Vagina (tissue), 2 donors: ENCODE data around the gene VAMP1. TPM values are rescaled to one million over a fixed set of nuclear protein-coding genes. Genes with fewer than 3 reads are reported as not detected.
A peak's percentile ranks its signal among the peaks of the same experiment; 100 is the strongest.

Source experiments
- DNase-seq, 2 donors: peaks; one replicate each; pipeline ENCODE4 v3.0.0-alpha.2; 2017; ENCODE audit errors: extremely low spot score in 2 of 2
- H3K27ac ChIP-seq: fragments of 200-600 bp; sonication (generic); one replicate; pipeline ENCODE4 v1.5.1; 2019
- H3K27me3 ChIP-seq: fragments of 200-600 bp; sonication (generic); one replicate; pipeline ENCODE4 v1.5.1; 2019
- H3K36me3 ChIP-seq, 2 donors: fragments of 200-600 bp; sonication (generic); one replicate each; pipeline ENCODE4 v1.5.1; 2017 to 2019
- H3K4me1 ChIP-seq: fragments of 200-600 bp; sonication (generic); one replicate; pipeline ENCODE4 v1.5.1; 2019
- H3K4me3 ChIP-seq, 2 donors: fragments of 200-600 bp; sonication (generic); 1 replicate in 1 of 2; 2 replicates in 1 of 2; pipeline ENCODE4 v1.5.1; 2016 to 2019
- H3K9me3 ChIP-seq: fragments of 200-600 bp; sonication (generic); one replicate; pipeline ENCODE4 v1.5.1; 2019
- CTCF ChIP-seq, 3 experiments: fragments of 450-650 bp in 2 of 3; fragments of 200-600 bp in 1 of 3; sonication (generic) in 1 of 3; IDR thresholded peaks; one replicate each; pipeline ENCODE4 v1.5.1; 2017 to 2019; ENCODE audit warnings: antibody characterized with exemption in 3 of 3, mild to moderate bottlenecking in 2 of 3, moderate library complexity in 2 of 3
- POLR2A ChIP-seq, 2 donors: fragments of 450-650 bp; IDR thresholded peaks; one replicate each; pipeline ENCODE4 v1.6.1; 2017; ENCODE audit warnings: antibody characterized with exemption in 2 of 2, mild to moderate bottlenecking in 2 of 2, moderate library complexity in 2 of 2
- POLR2AphosphoS5 ChIP-seq, 2 donors: sonication (generic); formaldehyde crosslinking; IDR thresholded peaks; one replicate each; pipeline ENCODE4 v1.9.0; 2017; ENCODE audit warnings: antibody characterized with exemption in 2 of 2, mild to moderate bottlenecking in 2 of 2, low read depth in 1 of 2; ENCODE audit not compliant: insufficient read depth in 1 of 2
- intact Hi-C: fragments of 100-400 bp; cut with DNase I; formaldehyde crosslinking; loops from one replicate; pipeline ENCODE4 v1.15.1; 2023
- total RNA-seq: library from RNA; depleted of rRNA; stranded (reverse); fragments of >200 nt; gene quantifications from one replicate; pipeline ENCODE4 v1.2.3, GENCODE V29; 2016

Gene VAMP1
- total RNA-seq, 1 donor from 2014 or later, result 12.5 TPM

DNA sequence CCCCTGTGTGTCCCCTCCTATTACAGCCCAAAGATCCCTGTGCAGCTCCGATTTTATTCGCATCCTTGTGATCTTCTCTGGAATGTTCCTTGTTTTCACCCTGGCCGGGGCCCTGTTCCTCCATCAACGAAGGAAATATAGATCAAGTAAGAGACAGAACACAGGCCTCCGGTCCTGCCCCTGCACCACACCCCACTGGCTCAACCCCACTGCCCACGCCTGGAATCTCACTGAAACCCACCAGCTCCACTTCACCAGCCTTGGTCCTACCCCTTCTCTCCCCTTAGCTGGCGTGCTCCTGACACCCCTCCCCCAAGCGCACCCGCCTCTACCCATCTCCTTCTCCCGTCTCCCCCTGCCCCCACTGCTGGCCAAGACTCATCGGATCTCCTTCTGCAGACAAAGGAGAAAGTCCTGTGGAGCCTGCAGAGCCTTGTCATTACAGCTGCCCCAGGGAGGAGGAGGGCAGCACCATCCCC, 19.6 kb downstream of the VAMP1 start:
- peaks cover 0 to 19% of the 10 kb centered on the region in 2 donors for H3K36me3 ChIP-seq
- peak overlapping the region; percentile 70 to 80 for H3K4me3 ChIP-seq
- peaks cover 37% of the 10 kb centered on the region for H3K4me1 ChIP-seq
- intact Hi-C loops, result loop anchor here (2.0 kb wide), 1 partner anchor 20 kb away; no protein-coding TSS in a partner anchor
- TF ChIP-seq CTCF (IDR thresholded peaks at IDR 0.05), result no peak
- TF ChIP-seq POLR2AphosphoS5 (IDR thresholded peaks at IDR 0.05; ENCODE audit: insufficient read depth in 1 of 2, low read depth in 1 of 2), result no peak
- TF ChIP-seq POLR2A (IDR thresholded peaks at IDR 0.05), result no peak
- no peak for DNase-seq
- H3K27ac ChIP-seq, result peak overlapping the region; percentile 95
- no peaks in the 10 kb centered on the region for H3K27me3 ChIP-seq
- H3K9me3 ChIP-seq, result no peaks in the 10 kb centered on the region

DNA sequence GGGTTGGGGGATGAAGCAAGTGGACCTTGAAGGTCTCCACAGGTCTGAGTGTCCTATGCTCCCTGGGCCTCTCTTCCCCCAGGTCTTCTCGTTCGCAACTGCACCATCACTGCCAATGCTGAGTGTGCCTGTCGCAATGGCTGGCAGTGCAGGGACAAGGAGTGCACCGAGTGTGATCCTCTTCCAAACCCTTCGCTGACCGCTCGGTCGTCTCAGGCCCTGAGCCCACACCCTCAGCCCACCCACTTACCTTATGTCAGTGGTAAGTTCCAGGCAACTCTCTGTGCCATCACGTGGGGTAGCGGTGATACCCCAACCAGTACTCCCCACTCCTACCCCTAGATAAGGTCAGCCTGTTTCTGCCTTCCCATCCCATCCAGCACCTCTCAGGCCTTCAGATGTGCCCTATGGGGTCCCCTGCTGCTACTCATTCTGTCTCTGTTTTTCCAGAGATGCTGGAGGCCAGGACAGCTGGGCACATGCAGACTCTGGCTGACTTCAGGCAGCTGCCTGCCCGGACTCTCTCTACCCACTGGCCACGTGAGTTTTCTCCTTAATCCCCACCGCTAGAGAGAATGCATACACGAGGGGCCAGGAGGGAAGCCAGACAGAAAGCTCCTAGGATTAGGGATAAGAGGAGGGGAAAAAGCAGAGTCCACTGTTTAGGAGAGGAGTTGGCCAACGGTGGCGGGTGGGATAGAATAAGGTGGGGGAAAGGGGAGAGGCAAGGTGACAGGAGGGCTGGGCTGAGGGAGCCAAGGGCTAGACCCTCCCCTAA, 20.2 kb downstream of the VAMP1 start:
- TF ChIP-seq POLR2AphosphoS5 (IDR thresholded peaks at IDR 0.05; ENCODE audit: insufficient read depth in 1 of 2, low read depth in 1 of 2), result no peak
- TF ChIP-seq CTCF (IDR thresholded peaks at IDR 0.05), result no peak
- TF ChIP-seq POLR2A (IDR thresholded peaks at IDR 0.05), result no peak
- Histone ChIP-seq H3K36me3 (peaks cover 0 to 18% of the 10 kb centered on the region in 2 donors), H3K27me3 (no peaks in the 10 kb centered on the region), H3K27ac (peak overlapping the region; percentile 95), H3K9me3 (no peaks in the 10 kb centered on the region), H3K4me1 (peaks cover 37% of the 10 kb centered on the region), H3K4me3 (peak overlapping the region; percentile 70 to 80)
- intact Hi-C loops, result loop anchor here (2.0 kb wide), 1 partner anchor 19 kb away; no protein-coding TSS in a partner anchor
- DNase-seq, result no peak

- H3K36me3 ChIP-seq, result no peaks in the 10 kb centered on the region
- no peak for DNase-seq
Observed at GRCh38 chr12:6444704-6445688, 25.5 kb downstream of the VAMP1 start, which contains the start of gene CD27. CD27 (plus strand) TSS chr12:6444955; CDS start chr12:6445096, 141 bp downstream.

GRCh38 chr12:6444031-6444430, 26.4 kb downstream of the VAMP1 start:
- Histone ChIP-seq H3K4me3 (no peak overlapping the region), H3K36me3 (no peaks in the 10 kb centered on the region), H3K27ac (no peak overlapping the region), H3K27me3 (no peaks in the 10 kb centered on the region), H3K4me1 (no peaks in the 10 kb centered on the region), H3K9me3 (no peaks in the 10 kb centered on the region)
- no peak for DNase-seq
- TF ChIP-seq CTCF (IDR thresholded peaks at IDR 0.05) (no peak), POLR2A (IDR thresholded peaks at IDR 0.05) (no peak), POLR2AphosphoS5 (IDR thresholded peaks at IDR 0.05; ENCODE audit: insufficient read depth in 1 of 2, low read depth in 1 of 2) (no peak)
- intact Hi-C loops, result no loop called here

More at GRCh38 chr12:6444704-6445688, 25.5 kb downstream of the VAMP1 start, which contains the start of gene CD27:
- H3K4me1 ChIP-seq, result peaks cover 9% of the 10 kb centered on the region
- intact Hi-C loops, result no loop called here
- no peak within 1 kb of the TSS for H3K27ac ChIP-seq
- no peaks in the 10 kb centered on the region for H3K27me3 ChIP-seq
- TF ChIP-seq POLR2A (IDR thresholded peaks at IDR 0.05), result no peak
- no peak for TF ChIP-seq POLR2AphosphoS5 (IDR thresholded peaks at IDR 0.05; ENCODE audit: insufficient read depth in 1 of 2, low read depth in 1 of 2)
- no peak for TF ChIP-seq CTCF (IDR thresholded peaks at IDR 0.05)
- peak within 1 kb of the TSS in 1 of 2 donors; percentile 15 for H3K4me3 ChIP-seq
- no peaks in the 10 kb centered on the region for H3K9me3 ChIP-seq
